Dermis lymphatic vessel endothelial cell (primary cell): ENCODE data around the gene EPHA10. TPM values are rescaled to one million over a fixed set of nuclear protein-coding genes. Genes with fewer than 3 reads are reported as not detected.

Experiments
- total RNA-seq: library from RNA; depleted of rRNA; stranded (reverse); fragments of >200 nt; gene quantifications from 2 replicates; pipeline ENCODE4 v1.2.1, GENCODE V29; 2014

The EPHA10 gene
- total RNA-seq, result under 0.01 TPM in 2 replicates

GRCh38 chr1:37764888-37765441, at the start of gene EPHA10:
EPHA10 (minus strand) TSS chr1:37765120; CDS start chr1:37765066, 54 bp downstream.

GRCh38 chr1:37807555-37808368, 42.8 kb upstream of the EPHA10 start, which contains the start of the genes C1orf122 and YRDC:
C1orf122 (plus strand) TSS chr1:37807790; CDS start chr1:37808405, 615 bp downstream.
YRDC (minus strand) TSS chr1:37808208; CDS start chr1:37808180, 28 bp downstream.

GRCh38 chr1:37793773-37794371, 29.0 kb upstream of the EPHA10 start, which contains the start of gene MANEAL:
MANEAL (plus strand) TSS chr1:37793847; CDS start chr1:37794183, 336 bp downstream.

GRCh38 chr1:37692078-37692833, 72.7 kb downstream of the EPHA10 start, which contains the start of gene CDCA8:
CDCA8 (plus strand) TSS chr1:37692516; CDS start chr1:37692691, 175 bp downstream.

Other genes with a start within 250 kb of the EPHA10 start
- gene SNIP1, start 210.8 kb downstream of the EPHA10 start, total RNA-seq, result 13.8 and 15.3 TPM in 2 replicates
- 0.26 and 0.65 TPM in 2 replicates for gene DNALI1, start 208.2 kb downstream of the EPHA10 start, total RNA-seq
- gene GNL2, start 169.2 kb downstream of the EPHA10 start, total RNA-seq, result 45.3 and 58.6 TPM in 2 replicates
- not detected in 2 replicates for gene RSPO1, start 130.2 kb downstream of the EPHA10 start, total RNA-seq
- 1.2 and 1.5 TPM in 2 replicates for gene CDCA8, start 72.6 kb downstream of the EPHA10 start, total RNA-seq
- 0.54 and 0.69 TPM in 2 replicates for gene MANEAL, start 28.7 kb upstream of the EPHA10 start, total RNA-seq
- gene C1orf122, start 42.7 kb upstream of the EPHA10 start, total RNA-seq, result 8.8 and 15.6 TPM in 2 replicates
- 13.7 and 14.4 TPM in 2 replicates for gene YRDC, start 43.1 kb upstream of the EPHA10 start, total RNA-seq
- 1.5 and 2.3 TPM in 2 replicates for gene MTF1, start 94.5 kb upstream of the EPHA10 start, total RNA-seq
- gene INPP5B, start 181.9 kb upstream of the EPHA10 start, total RNA-seq, result 23.5 and 24.3 TPM in 2 replicates
- gene SF3A3, start 224.9 kb upstream of the EPHA10 start, total RNA-seq, result 47.1 and 72.6 TPM in 2 replicates
- 6.6 and 11.4 TPM in 2 replicates for gene FHL3, start 240.4 kb upstream of the EPHA10 start, total RNA-seq
- 33.6 and 43.5 TPM in 2 replicates for gene UTP11, start 247.6 kb upstream of the EPHA10 start, total RNA-seq